ENCODE measurements around the gene CTSF. TPM values are rescaled to one million over a fixed set of nuclear protein-coding genes. Genes with fewer than 3 reads are reported as not detected.
"Not testable (repeated sequence)": the region's sequence is repeated elsewhere in the genome, so short reads cannot be mapped to it uniquely, and the experiment has no call there.

Gene CTSF
- total RNA-seq, 1 experiment from 2014 or later: 8.2 TPM

- DNase-seq (ENCODE audit: low read depth): no peak
These were observed 21.7 kb upstream of the CTSF start for GRCh38 chr11:66589996-66590675.

- DNase-seq (ENCODE audit: low read depth): not testable (repeated sequence)
These were observed 20.9 kb upstream of the CTSF start for GRCh38 chr11:66589315-66589714.

GRCh38 chr11:66586136-66586535 lies 17.7 kb upstream of the CTSF start:
- no peak for DNase-seq (ENCODE audit: low read depth)

- DNase-seq (ENCODE audit: low read depth): not testable (repeated sequence)
These were observed 17.0 kb upstream of the CTSF start for GRCh38 chr11:66585447-66585846.

DNA sequence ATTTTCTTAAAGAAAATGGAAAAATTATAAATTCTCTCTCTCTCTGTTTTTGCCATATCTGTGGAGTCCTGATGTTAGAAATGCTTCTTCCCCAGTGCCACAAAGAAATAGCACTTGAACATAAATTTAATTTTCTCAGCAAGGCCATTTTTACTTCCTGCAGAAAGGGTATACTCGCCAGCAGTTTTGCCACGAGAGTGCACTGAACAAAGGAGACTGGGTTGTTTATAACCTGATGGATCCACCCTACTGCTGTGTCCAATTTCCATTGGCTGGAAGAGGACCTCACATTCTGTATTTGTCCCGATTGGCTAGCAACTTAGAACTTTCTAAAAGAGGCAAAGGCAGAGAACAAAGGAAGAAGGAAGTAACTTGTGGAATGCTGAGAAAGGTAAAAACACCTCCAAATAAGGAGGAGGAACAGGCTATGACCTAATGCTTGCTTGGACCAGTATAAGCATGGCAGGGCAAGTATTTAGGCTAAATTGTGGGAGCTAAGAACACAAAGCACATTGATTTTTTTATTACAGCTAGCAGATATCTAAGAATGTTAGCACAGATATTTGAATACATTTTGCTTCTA lies 14.2 kb upstream of the CTSF start:
- DNase-seq (ENCODE audit: low read depth): not testable (repeated sequence)

- no peak for DNase-seq (ENCODE audit: low read depth)
These were observed 12.9 kb upstream of the CTSF start for GRCh38 chr11:66581261-66581660.

DNA sequence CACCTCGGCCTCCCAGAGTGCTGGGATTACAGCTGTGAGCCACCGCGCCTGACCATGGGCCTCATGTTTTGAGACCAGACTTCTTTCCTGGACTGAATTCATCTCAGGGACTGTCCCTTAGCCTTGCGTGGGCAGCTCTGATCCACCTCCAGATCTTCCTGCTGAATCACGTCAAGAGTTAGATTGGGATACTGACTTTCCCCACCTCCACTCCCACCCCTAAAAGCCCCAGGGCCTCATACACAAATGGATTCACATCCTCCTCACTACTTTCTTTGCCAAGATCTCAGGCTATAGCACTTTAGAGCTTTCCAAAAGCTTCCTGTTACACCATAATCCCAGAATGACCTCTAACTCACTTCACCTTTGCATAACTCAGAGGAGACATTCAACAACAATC lies 12.4 kb upstream of the CTSF start:
- DNase-seq (ENCODE audit: low read depth): no peak

GRCh38 chr11:66579017-66579606 lies 10.7 kb upstream of the CTSF start:
- DNase-seq (ENCODE audit: low read depth): peak; percentile 44

DNA sequence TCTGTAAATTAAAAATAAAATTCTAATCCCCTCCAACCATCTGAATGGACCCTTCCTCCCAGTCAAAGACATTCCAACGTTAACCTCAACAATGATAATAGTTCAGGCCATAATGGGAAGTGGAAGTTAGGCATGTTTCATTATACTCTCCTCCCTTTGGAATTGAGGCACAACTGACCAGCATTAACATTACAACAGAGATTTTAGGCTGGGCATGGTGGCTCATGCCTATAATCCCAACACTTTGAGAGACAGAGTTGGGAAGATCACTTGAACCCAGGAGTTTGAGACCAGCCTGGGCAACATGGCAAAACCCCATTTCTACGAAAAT lies 2.4 kb upstream of the CTSF start:
- DNase-seq (ENCODE audit: low read depth): no peak

DNA sequence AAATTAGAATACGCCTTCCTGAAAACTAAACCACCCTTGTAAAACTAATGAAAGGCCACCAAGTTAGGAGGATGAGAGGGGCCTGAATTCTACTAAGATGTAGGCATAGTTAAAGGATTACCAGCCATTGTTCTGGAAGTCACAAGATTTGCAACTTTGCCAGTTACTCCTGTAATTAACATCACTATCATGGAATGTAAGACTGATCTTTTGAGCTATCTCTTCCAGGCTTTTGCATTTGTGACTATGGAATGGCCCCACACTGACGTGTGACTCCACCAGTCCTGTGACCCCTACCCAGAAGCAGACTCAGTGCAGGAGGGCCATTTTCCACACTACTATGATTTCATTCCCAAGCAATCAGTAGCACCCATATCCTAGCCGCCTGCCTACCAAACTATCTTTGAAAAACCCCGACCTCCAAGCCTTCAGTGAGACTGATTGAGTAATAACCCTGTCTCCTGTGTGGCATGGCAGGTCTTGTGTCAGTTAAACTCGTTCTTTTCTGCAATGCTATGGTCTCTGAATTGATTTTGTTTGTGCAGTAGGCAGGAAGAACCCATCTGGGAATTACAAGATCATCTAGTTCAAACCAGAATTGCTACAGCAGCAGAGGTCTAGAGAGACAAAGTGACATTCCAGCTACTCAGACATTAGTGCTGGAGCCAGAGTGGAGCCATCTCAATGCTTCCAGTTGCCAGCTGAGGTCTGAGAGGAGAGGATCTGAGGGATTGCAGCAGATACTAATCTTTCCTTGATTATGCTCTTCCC lies 1.9 kb upstream of the CTSF start:
- no peak for DNase-seq (ENCODE audit: low read depth)

DNA sequence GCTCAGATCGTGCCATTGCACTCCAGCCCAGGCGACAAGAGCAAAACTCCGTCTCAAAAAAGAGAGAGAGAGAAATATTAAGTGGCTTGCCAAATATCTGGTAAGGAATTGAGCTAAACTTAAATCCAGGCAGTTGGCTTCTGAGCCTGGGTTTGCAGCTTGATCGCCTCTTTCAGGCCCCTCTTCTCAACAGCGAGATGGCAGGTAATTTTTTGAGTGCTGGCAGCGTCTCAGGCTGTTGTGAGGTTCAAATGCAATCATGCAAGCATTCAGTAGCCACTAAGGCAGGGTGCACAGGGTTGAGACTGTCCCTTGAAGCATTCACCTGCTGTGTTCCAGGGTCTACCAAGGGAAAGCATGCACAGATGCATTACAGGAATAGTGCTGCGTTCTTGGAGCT lies 670 bp upstream of the CTSF start:
- DNase-seq (ENCODE audit: low read depth): no peak

DNA sequence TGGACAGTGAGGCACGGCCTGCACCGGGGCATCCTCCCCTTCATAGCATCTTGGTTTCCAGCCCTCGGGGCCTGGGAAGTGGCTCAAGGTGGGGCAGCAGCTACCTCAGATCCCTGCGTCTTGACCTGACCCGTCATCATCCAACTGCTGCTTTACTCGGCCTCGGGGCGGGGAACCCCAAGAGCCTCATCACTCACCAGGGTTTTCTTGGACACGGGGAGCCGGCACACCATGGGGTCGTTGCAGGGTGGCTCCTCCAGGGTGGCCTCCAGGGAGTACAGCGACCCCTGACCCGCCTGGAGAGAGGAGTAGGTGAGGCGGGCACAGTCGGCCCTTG lies 651 bp downstream of the CTSF start:
- no peak for DNase-seq (ENCODE audit: low read depth)

DNA sequence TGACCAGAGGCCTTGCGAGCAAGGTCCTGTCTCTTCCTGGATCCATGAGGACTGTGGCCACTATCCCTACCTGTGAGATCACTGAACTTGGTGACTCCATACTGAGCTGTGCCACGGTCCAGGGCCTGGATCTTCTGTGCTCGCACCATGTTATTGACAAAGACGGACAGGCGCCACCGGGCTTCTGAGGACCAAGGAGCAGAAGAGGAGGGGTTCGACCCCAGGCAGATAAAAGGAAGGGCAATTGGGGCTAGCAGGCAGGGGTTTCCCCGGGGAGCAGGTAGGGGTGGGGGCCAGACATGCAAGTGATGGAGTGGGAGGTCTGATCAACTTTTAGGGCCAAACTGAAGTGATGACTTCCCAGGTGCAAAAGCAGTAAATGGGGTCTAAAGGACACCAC lies 2.2 kb downstream of the CTSF start:
- DNase-seq (ENCODE audit: low read depth): no peak

DNA sequence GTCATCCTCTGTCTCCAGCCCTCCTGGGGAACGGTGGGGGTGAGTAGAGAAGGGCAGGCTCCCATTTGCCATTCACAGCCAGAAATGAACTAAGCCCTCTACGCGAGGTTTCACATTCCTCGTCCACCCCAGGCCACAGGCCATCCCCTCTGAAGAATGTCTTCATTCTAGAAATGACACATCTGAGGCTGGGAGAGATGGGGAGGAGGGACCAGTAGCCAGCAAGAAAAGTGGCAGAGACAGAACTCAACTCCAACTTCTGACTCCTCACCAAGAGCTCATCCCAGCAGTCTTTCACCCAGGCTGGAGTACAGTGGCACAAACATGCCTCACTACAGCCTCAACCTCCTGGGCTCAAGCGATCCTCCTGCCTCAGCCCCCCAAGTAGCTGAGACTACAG lies 3.4 kb downstream of the CTSF start:
- no peak for DNase-seq (ENCODE audit: low read depth)

- DNase-seq (ENCODE audit: low read depth): no peak
These were observed 3.9 kb downstream of the CTSF start for GRCh38 chr11:66564538-66564937.

DNA sequence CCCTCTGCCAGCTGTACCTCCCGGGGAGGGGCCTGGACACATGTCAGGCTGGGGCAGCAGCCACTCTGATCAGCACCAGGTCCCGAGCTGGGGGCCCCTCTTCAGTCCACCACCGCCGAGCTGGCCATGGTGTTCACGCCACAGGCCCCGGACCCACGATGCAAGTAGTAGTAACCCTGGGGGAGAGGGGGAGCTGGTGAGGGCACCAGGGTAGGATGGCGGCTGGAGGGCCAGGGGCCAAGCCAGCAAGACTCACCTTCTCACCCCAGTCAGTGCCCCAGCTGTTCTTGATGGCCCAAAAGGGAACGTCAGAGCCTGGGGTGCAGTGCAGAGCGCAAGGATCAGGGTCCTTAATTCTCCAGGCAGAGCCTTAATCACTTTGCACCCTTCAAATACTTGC lies 4.6 kb downstream of the CTSF start:
- DNase-seq (ENCODE audit: low read depth): no peak

DNA sequence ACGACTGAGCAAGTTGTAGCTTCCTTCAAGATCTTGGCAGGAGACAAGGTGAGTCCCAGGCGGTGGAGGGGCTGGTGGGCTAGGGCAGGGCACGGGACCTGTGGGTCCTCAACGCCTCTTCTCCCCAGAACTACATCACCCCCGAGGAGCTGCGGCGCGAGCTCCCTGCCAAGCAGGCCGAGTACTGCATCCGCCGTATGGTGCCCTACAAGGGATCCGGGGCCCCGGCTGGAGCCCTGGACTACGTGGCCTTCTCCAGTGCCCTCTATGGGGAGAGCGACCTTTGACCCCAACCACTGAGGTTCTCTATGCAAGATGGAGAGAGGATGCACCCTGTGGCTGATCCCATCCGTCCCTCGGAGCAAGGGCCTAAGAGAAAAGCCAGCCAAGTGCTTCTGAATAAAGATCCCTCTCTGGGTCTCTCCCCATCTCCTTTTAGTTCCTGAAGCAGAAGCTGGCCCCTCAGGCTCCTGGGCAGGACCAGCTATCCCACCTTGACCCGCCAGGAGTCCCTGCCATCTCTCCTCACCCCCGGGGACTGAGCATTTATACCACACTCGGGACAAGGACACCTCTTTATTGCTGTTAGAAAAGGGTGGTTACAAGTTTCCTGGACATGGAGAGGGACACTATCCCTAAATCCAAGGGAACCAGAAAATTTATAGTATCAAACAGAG lies 5.4 kb downstream of the CTSF start:
- DNase-seq (ENCODE audit: low read depth): no peak

GRCh38 chr11:66562275-66562674 lies 6.1 kb downstream of the CTSF start:
- DNase-seq (ENCODE audit: low read depth): no peak

- DNase-seq (ENCODE audit: low read depth): no peak
These were observed 6.5 kb downstream of the CTSF start for GRCh38 chr11:66561975-66562248.

- no peak for DNase-seq (ENCODE audit: low read depth)
These were observed 7.0 kb downstream of the CTSF start for GRCh38 chr11:66561178-66561974.

DNA sequence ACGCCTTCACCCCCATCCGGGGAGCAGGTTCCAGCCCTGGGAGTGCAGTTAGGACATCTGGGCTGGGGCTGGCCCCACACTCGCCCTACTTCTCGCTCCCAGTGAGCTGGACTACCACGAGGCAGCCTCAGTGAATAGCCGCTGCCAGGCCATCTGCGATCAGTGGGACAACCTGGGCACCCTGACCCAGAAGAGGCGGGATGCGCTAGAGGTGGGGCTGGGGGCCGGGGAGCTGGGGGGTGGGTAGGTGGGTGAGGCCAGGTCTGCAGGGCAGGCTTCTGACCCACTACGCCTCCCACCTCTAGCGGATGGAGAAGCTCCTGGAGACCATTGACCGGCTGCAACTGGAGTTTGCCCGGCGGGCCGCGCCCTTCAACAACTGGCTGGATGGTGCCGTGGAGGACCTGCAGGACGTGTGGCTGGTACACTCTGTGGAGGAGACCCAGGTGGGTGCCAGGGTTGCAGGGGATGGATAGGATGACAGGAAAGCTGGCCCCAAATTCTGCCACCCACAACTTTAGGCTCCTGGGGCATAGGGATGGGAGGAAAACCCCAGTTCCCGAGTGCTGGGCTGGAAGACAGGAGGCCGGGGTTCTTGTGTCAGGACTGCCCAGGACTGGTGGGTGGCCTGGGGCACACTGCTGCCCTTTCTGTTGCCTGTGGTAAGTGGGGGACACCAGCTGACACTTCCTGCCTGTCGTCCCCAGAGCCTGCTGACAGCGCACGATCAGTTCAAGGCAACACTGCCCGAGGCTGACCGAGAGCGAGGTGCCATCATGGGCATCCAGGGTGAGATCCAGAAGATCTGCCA lies 8.3 kb downstream of the CTSF start:
- no peak for DNase-seq (ENCODE audit: low read depth)
